NCI-H345 (cell line): ENCODE data around the gene LRRN4.
A peak's percentile ranks its signal among the peaks of the same experiment; 100 is the strongest.

Source experiments
- DNase-seq: peaks from one replicate; lab custom pipeline; 2025; lab: John Stamatoyannopoulos, UW

The LRRN4 gene

DNA sequence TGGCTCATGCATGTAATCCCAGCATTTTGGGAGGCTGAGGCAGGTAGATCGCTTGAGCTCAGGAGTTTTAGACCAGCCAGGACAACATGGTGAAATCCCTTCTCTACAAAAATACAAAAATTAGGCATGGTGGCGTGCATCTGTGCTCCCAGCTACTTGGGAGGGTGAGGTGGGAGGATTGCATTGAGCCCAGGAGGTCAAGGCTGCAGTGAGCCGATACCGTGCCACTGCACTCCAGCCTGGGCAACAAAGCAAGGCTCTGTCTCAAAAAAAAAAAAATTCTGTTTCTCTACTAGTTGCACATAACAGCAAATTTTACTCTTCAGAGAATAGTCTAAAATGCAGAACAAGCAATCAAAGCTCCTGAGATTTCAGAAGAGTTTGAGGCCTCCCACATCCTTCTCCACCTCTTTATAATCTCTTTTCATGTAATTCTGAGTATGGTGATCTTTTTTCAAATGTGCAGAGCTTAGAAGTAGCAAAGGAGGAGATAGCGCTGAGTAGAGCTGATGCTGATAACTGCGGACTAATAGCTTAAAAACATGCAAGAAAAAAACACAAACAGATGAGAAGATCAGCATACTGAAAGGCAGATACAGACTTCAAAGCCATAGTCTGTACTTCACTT is 23.3 kb downstream of the LRRN4 start:
- DNase-seq = no peak

DNA sequence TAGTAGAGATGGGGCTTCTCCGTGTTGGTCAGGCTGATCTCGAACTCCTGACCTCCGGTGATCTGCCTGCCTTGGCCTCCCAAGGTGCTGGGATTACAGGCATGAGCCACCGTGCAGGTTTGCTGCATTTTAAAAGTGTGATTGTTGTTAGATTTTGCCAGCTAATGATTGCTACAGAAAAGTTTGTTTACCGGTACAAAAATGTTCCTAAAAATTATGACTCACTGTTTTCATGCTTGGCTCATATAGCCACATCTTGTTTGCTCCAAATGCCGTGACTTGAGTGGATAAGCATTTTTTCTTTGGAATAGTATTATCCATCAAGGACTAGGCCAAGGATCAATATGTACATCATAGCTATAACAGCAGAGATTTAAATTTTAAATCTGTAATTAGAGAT is 24.3 kb downstream of the LRRN4 start:
- DNase-seq = no peak

DNA sequence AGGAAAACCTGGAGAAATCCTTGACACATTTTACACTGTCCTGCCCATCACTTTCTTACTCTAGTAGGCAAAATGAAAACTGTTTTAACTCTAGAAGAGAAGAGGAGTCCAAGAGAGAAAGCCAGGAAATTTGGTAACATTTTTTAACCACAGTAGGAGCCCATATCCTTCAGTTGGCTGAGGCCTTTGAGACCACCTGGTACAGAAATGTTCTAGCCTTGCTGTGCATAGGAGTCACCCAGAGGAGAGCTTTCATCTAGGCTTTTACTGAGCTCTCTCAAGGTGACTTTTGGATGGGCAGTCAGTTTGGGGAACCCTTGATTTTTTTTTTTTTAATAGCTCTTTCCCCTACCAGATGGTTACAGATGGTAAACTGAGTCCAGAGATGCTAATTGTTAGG is 25.0 kb downstream of the LRRN4 start:
- no peak for DNase-seq

DNA sequence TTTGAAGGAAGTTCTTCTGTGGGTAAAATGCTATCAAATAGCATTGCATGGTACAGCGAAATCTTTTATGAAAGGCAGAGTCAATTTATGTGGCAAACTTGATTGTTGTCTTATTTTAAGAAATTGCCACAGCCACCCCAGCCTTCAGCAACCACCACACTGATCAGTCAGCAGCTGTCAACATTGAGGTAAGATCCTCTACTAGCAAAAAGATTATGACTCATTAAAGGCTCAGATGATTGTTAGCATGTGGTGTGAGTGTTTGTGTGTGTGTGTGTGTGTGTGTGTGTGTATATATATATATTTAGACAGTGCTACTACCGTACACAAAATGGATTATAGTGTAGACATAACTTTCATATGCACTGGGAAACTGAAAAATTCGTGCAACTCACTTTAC is 27.8 kb downstream of the LRRN4 start:
- DNase-seq = no peak

DNA sequence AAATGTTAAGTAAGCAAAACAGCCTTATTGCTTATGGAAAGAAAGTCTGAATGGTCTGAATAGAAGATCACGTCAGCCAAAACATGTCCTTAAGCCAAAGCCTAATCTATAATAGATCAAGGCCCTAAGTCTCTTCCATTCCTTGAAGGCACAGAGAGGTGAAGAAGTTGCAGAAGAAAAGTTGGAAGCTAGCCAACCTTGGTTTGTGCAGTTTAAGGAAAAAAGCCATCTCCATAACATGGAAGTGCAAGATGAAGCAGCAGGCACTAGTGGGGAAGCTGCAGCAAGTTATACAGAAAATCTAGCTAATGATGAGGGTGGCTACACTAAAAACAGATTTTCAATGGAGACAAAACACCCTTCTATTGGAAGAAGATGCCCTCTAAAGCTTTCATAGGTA is 29.1 kb downstream of the LRRN4 start:
- DNase-seq = no peak

DNA sequence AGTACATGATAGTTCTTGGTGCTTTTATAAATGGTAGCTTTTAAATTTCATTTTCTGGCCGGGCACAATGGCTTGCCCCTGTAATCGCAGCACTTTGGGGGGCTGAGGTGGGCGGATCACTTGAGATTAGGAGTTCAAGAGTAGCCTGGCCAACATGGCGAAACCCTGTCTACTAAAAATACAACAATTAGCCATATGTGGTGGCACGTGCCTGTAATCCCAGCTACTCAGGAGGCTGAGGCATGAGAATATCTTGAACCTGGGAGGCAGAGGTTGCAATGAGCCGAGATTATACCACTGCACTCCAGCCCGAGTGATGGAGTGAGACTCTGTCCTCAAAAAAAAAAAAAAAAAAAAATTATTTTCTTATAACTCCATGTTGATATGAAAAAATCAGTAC is 36.0 kb downstream of the LRRN4 start:
- DNase-seq = no peak

DNA sequence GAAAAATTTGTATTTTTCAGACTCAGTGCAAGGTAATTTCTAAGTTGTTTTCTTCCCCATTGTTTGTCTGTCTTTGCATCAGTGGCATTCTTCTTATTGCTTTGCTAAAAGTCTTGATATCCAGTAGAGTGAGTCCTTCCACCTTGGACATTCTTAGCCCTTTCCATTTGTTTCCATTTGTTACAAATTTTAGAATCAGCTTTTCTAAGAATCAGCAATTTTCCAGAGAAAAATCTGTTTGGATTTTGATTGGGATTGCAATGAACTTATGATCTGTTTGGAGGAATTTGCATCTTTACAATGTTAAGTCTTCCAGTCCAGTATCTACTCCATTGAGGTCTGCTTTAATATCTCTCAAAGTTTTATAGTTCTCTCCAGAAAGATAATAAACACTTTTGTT is 36.4 kb downstream of the LRRN4 start:
- DNase-seq = no peak

DNA sequence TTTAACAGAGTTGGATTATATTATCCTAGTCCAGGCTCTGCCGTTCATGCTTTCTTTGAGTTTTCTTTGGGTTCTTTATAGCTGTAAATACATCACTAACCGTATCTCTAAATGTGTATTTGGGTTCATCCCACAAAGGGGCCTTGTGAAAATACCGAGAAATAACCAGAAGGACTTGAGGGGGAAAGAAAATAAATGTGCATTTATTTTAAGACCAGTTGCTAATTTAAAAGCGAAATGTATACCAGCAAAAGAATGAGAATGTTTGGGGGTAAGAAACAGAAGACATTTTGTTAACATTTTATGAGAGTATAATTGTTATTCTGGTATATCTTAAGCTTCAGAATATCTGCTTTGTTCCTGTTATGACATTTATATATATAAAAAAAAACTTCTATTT is 38.9 kb downstream of the LRRN4 start:
- no peak for DNase-seq

DNA sequence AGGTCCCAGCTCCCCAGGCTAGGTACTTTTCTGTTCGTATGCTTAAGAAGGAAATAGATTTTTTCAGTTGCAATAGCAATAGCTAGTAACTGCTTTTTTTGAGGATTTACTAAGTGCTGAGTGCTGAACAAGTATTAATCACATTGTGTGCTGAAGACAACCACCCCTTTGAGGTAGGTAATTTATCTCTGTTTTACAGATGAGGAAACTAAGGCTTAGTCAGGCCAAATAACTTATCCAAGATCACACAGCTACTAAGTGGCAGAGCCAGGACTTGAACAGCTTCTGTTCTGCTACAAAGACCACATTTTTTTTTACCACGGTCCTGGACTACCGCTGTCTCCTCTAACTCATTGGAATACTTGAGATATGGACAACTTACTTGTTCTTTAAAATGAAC is 39.8 kb downstream of the LRRN4 start:
- no peak for DNase-seq

DNA sequence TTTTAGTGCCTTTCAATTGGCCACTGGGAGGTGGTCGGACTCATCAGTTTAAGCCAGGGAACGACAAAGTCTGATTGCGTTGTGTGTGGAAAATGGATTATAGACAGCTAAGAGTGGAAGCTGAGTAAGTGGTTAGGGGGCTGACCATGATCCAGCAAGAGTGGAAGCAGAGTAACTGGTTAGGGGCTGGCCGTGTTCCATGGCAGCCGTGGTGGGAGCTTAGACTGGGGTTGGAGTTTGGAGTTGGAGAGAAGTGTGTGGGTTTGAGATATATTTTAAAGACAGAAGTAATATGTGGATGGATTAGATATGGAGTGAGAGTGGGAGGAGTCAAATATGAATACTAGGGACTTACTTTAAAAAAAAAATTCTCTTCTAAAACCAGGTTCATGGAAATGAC is 41.7 kb downstream of the LRRN4 start:
- no peak for DNase-seq

DNA sequence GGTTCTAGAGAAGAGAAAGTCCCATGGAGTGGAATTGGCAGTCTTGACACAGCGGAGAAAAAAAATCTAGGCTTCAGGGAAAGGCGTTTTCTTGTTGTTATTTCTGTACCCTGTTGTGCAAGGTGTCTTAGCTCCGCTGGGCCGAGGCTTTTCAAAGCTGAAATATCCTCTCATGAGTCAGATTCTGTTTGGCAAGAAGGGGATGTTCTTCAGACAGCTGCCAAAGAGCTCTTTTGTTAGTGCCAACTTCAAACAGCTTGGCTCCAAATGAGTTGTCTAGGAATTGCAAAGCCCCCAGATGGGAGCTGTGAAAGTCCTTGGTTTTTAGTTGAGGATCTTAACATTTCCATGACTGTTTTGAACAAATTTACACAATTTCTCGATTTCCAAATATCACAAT is 45.6 kb downstream of the LRRN4 start:
- DNase-seq = no peak

DNA sequence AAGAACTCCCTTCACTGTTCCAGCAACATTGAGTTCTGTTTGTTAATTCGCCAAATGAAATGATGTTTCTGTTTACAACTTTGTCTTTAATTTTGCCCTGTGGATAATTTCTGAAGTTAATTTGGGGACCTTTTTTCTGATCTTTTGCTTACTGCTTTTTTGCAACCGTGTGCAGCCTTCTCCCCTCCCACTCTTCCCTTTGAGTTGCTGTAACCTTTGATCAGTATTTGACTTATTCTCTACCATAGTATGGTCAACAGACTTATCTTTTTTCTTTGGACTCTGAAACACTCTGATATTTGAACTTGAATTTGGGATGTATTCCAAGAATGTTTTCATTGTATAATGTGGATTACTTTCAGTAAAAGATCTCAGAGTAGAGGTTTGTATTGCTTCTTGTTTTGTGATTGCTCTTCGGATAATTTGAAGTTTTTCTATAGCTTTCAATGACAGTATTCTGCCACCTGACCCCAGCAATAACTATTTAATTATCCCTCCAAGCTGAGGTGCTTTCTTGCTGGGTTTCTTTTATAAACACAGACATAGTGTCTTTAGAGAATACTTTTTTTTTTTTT is 46.2 kb downstream of the LRRN4 start:
- DNase-seq = no peak

DNA sequence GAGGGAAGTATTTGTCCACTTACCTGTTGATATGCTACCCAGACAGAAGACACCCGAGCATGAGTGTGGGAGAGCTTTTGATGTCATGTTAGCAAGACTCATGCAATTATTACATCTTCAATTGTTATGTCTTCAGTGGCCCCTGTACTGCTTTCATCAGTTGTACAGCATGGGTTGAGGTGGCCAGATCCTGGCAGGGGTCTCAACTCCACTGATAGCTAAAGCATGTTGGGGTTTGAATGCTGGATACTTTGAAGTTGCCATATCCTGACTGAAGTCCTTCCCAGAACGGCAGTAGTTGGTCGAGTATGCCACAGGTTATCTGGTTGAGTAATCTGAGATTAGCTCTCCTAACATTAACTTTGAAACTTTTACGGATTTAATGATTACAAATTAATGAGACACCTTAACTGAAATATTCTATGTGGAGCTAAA is 46.7 kb downstream of the LRRN4 start:
- DNase-seq = no peak

DNA sequence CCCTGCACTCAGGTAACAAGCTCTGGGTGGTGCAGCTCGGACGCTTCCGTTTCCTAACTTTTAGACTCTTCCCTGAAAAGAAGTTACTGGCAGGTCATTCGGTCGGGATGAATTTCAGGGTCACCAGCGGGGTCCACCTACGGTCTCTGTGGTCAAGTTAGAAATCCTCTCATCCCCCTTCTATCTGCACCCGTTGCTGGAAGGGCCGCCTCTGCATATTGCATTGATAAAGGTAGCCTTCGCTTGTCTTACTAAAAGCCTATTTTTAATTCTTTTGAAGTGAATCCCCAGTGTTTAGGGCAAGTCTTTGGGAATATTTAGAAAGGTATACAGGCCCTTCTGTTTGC is 47.3 kb downstream of the LRRN4 start:
- DNase-seq = peak; percentile 2

DNA sequence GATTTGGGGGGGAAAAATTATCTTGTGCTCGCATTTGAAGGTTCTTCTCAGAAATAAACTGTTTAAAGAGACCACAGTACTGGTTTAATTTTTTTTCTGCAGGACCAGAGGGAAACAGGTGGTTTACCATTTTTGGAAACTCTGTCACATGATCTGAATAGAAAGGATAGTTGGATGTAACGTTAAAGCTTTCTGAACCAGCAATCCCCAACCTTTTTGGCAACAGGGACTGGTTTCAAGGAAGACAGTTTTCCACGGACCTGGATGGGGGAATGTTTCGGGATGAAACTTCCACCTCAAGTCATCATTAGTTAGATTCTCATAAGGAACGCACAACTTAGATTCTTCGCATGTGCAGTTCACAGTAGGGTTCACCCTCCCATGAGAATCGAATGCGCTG is 53.0 kb downstream of the LRRN4 start:
- DNase-seq = no peak

DNA sequence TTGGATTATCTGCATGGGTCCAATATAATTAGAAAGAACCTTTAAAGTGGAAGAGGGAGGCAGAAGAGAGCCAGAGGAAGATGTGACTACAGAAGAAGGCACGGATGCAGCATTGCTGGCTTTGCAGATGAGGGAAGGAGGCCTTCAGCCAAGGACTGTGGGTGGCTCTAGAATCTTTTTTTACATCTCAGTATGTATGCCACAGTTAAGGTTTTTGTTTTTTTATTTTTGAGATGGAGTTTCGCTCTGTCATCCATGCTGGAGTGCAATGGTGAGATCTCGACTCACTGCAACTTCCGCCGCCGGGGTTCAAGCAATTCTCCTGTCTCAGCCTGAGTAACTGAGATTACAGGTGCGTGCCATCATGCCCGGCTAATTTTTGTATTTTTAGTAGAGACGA is 54.1 kb downstream of the LRRN4 start:
- DNase-seq = no peak

DNA sequence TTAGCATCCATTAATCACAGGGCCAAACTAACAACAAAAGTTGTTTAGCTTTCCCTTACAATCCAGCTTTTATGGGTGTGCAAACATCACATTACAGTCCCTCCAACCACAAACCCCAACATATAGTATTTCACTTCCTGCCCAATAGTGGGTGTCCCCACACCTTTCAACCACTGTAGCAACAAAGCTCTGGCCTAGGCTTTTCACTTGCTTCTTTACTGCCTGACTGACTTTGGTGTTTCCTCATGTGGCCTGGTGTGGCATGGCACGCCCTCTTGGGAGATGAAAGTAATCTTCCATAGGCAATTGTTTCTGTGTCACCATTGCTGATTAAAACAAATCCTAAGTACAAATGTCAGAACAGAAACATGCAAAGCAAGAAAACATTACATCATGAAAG is 57.1 kb downstream of the LRRN4 start:
- DNase-seq = no peak

DNA sequence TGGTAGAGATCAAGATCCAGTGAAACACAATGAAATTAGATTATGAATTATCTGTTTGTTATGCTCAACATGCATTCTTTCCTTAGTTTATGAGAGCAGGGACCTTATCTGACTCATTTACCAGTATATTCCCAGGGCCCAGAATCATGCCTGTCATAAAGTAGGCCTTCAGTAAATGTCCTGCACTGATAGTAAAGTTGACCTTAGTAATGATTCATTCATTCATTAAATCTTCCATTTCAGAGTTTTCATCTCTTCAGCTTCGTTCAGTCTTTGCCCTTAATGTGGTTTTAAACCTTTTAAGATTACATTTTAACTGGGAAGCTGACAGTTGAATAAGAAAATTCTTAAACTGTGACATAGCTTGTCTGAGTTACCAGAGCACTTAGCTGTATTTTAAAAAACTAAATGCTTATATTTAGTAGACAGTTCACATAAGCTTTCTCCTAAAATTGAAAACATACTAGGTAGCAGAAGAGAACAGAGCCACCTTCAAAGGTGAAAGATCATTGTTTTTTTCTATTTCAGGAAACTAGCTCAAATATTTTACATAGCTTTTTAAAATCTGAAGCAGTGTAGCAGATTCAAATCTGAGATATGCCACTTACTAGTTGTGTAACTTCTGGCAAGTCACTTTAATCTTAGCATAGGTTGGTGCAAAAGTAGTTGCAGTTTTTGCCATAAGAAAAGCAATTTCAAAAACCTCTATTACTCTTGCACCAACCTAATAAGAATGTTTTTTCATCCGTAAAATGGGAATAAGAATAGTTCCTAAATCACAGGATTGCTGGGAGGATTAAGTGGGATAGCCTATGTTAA is 62.0 kb downstream of the LRRN4 start:
- no peak for DNase-seq

DNA sequence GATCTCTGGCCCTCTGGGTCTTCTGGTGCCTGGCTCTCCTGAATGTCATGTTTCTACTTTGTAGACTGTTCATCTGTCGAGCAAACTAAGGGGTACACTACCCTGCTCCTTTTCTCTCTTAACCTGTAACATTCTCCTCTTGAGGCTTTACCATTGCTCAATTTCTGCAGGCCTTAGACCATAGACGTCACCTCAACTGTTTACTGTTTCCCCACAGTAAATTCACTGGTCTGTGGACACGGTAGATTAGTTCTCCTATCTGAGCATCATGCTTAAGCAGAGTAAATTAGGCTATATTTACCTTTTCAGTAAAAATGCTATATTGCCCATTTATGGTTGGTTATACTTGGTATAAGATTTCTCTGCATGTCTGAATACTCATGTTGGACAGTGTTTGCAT is 62.9 kb downstream of the LRRN4 start:
- no peak for DNase-seq
